NCI-H187 (cell line): ENCODE data around the gene KTI12.

Source experiments
- DNase-seq, 2 experiments: peaks; one replicate each; lab custom pipeline; 2025; lab: John Stamatoyannopoulos, UW

KTI12 gene

GRCh38 chr1:51986718-51987117 lies 46.9 kb downstream of the KTI12 start:
- peak in 1 of 2 experiments; percentile 48 for DNase-seq

- no peak for DNase-seq
Observed at GRCh38 chr1:51982161-51982560, 51.4 kb downstream of the KTI12 start.
